K562 (cell line): ENCODE measurements around the gene DDIT3. TPM values are rescaled to one million over a fixed set of nuclear protein-coding genes. Genes with fewer than 3 reads are reported as not detected.

Source experiments
- CHCHD3 ChIP-seq: fragments of 250-450 bp; sonication (Bioruptor Pico); IDR thresholded peaks from 2 replicates; pipeline ENCODE4 v2.1.2; 2022; ENCODE audit warnings: mild to moderate bottlenecking
- EWSR1 ChIP-seq: fragments of 450-650 bp; IDR thresholded peaks from 2 replicates; pipeline ENCODE4 v1.6.1; 2018; ENCODE audit warnings: borderline replicate concordance, mild to moderate bottlenecking, low read depth, moderate library complexity; ENCODE audit not compliant: partially characterized antibody
- ILF3 ChIP-seq: fragments of 450-650 bp; IDR thresholded peaks from 2 replicates; pipeline ENCODE4 v1.6.1; 2018; ENCODE audit warnings: antibody characterized with exemption, mild to moderate bottlenecking, moderate library complexity, borderline replicate concordance
- MAFK ChIP-seq: IDR thresholded peaks from 2 replicates; pipeline ENCODE4 v1.6.1; 2011; ENCODE audit warnings: low read length, improper control_type of control experiment
- MBD1 ChIP-seq: fragments of 250-450 bp; sonication (Bioruptor Pico); IDR thresholded peaks from 2 replicates; pipeline ENCODE4 v1.8.0; 2022; ENCODE audit warnings: inconsistent platforms
- MYNN ChIP-seq, 2 experiments: sonication (generic); formaldehyde crosslinking in 1 of 2; IDR thresholded peaks; 2 replicates each; pipeline versions ENCODE4 v1.5.0 to v1.6.1; 2016 to 2020; ENCODE audit warnings: antibody characterized with exemption in 1 of 2, missing genetic modification reagents in 1 of 2
- NFIC ChIP-seq: fragments of 450-650 bp; IDR thresholded peaks from 2 replicates; pipeline ENCODE4 v1.6.1; 2017; ENCODE audit warnings: mild to moderate bottlenecking, inconsistent platforms
- NFIX ChIP-seq: fragments of 250-450 bp; sonication (Bioruptor Pico); IDR thresholded peaks from 2 replicates; pipeline ENCODE4 v1.4.0; 2020; ENCODE audit warnings: low read depth, mild to moderate bottlenecking, moderate library complexity
- NKRF ChIP-seq: fragments of 450-650 bp; IDR thresholded peaks from 2 replicates; pipeline ENCODE4 v1.6.1; 2016; ENCODE audit warnings: borderline replicate concordance
- NR2C2 ChIP-seq, 2 experiments: fragments of 200-800 bp in 1 of 2; sonication (Bioruptor generic) in 1 of 2; sonication (generic) in 1 of 2; formaldehyde crosslinking in 1 of 2; IDR thresholded peaks; 2 replicates each; pipeline versions ENCODE4 v1.6.1 to v1.8.0; 2016 to 2022; ENCODE audit warnings: mild to moderate bottlenecking in 1 of 2, missing compliant biosample characterization in 1 of 2, missing genetic modification characterization in 1 of 2, missing genetic modification reagents in 1 of 2
- NRF1 ChIP-seq, 2 experiments: fragments of 450-650 bp; IDR thresholded peaks in 1 of 2; conservative IDR thresholded peaks in 1 of 2; 2 replicates each; pipeline ENCODE4 v1.6.1; 2014; ENCODE audit warnings: mild to moderate bottlenecking in 2 of 2
- PTTG1 ChIP-seq: fragments of 450-650 bp; IDR thresholded peaks from 2 replicates; pipeline ENCODE4 v1.6.1; 2016; ENCODE audit warnings: low read depth, mild to moderate bottlenecking, missing genetic modification characterization, missing compliant biosample characterization
- RB1 ChIP-seq: fragments of 450-650 bp; IDR thresholded peaks from 2 replicates; pipeline ENCODE4 v1.6.1; 2017; ENCODE audit warnings: low read depth, mild to moderate bottlenecking
- SNIP1 ChIP-seq: fragments of 450-650 bp; IDR thresholded peaks from 2 replicates; pipeline ENCODE4 v1.7.1; 2017; ENCODE audit warnings: low read depth, mild to moderate bottlenecking
- ZC3H8 ChIP-seq: fragments of 450-650 bp; IDR thresholded peaks from 2 replicates; pipeline ENCODE4 v1.6.1; 2017
- ZHX1 ChIP-seq: fragments of 150-350 bp; conservative IDR thresholded peaks from 2 replicates; pipeline ENCODE4 v1.6.1; 2014; ENCODE audit warnings: low read length
- ZKSCAN1 ChIP-seq: fragments of 150-350 bp; IDR thresholded peaks from 2 replicates; pipeline ENCODE4 v1.6.1; 2016; ENCODE audit warnings: low read depth, low read length
- ZNF140 ChIP-seq: fragments of 250-450 bp; sonication (Bioruptor Pico); IDR thresholded peaks from 2 replicates; pipeline ENCODE4 v1.8.0; 2021; ENCODE audit warnings: moderate library complexity, mild to moderate bottlenecking, inconsistent platforms
- ZNF41 ChIP-seq: fragments of 250-450 bp; sonication (Bioruptor Pico); conservative IDR thresholded peaks from 2 replicates; pipeline ENCODE4 v1.4.0; 2020; ENCODE audit warnings: mild to moderate bottlenecking
- ZNF830 ChIP-seq: fragments of 250-450 bp; sonication (Bioruptor Pico); IDR thresholded peaks from 2 replicates; pipeline ENCODE4 v1.5.0; 2021; ENCODE audit warnings: mild to moderate bottlenecking
- polyA plus RNA-seq, 8 experiments: library from polyadenylated mRNA; depleted of rRNA in 4 of 8; stranded (reverse) in 5 of 8; unstranded in 3 of 8; fragments of >200 nt; fragmentation: Nextera tagmentation in 2 of 8; fragmentation: Illumina TruSeq in 1 of 8; extraction: Ambion mirVana in 2 of 8; extraction: Trizol in 1 of 8; gene quantifications; 2 replicates each; pipeline versions ENCODE4 v1.2.1 to v1.2.3, GENCODE V29; 2011 to 2014; ENCODE audit warnings: inconsistent platforms in 1 of 8, missing spikeins in 1 of 8
- total RNA-seq, 7 experiments: library from RNA; depleted of rRNA in 6 of 7; stranded (reverse); fragments of >200 nt in 6 of 7; fragmentation: Illumina TruSeq in 2 of 7; extraction: Trizol in 2 of 7; gene quantifications; 2 replicates each; pipeline versions ENCODE4 v1.2.1 to v1.2.3, GENCODE V29; 2011 to 2021; ENCODE audit warnings: low replicate concordance in 1 of 7

DDIT3 gene
- total and polyA plus RNA-seq, 9 of the 15 experiments (the other 6 are each of a cell fraction or from before 2014, with no cell fraction given) = 59.1 to 272 (median 89.9) TPM

GRCh38 chr12:57487597-57488401 lies 32.5 kb downstream of the DDIT3 start, which contains the start of gene MARS1 (continued):
- TF ChIP-seq NR2C2 (CRISPR knock-in tag; IDR thresholded peaks at IDR 0.05) = peak; percentile 87
- peak; percentile 98 for TF ChIP-seq NR2C2 (tag; IDR thresholded peaks at IDR 0.05)
- TF ChIP-seq CHCHD3 (CRISPR knock-in tag) = no peak
- no peak; the same call in 1 of the 2 replicates for TF ChIP-seq ZKSCAN1
- no peak for TF ChIP-seq ZNF830 (CRISPR knock-in tag)
- no peak; the same call in 1 of the 2 replicates for TF ChIP-seq MBD1 (CRISPR knock-in tag)
- no peak for TF ChIP-seq ILF3
- no peak for TF ChIP-seq NFIX
- TF ChIP-seq EWSR1 = no peak
- 0 out of 2 replicates have a peak, but pooled peaks have one; percentile 4 for TF ChIP-seq MAFK
- peak; percentile 52; the same call in 1 of the 2 replicates for TF ChIP-seq RB1
- no peak for TF ChIP-seq ZHX1
- TF ChIP-seq PTTG1 (tag) = no peak
- TF ChIP-seq NFIC = no peak
- peak; percentile 90 for TF ChIP-seq SNIP1
- TF ChIP-seq MYNN (IDR thresholded peaks at IDR 0.05) = no peak
- no peak for TF ChIP-seq MYNN (CRISPR knock-in tag; IDR thresholded peaks at IDR 0.05)
- peak; percentile 94; the same call in 1 of the 2 replicates for TF ChIP-seq NKRF
- no peak for TF ChIP-seq ZNF41
- no peak for TF ChIP-seq ZNF140 (CRISPR knock-in tag)
- TF ChIP-seq NRF1 (conservative IDR thresholded peaks at IDR 0.05 in 1 of 2, IDR thresholded peaks at IDR 0.05 in 1 of 2) = peak in 1 of 2 experiments; percentile 40; a peak in 1 of 4 replicates
- TF ChIP-seq ZC3H8 = no peak
